ENCODE results near the gene OR5A1. TPM values are rescaled to one million over a fixed set of nuclear protein-coding genes. Genes with fewer than 3 reads are reported as not detected.
"Not testable (repeated sequence)": the region's sequence is repeated elsewhere in the genome, so short reads cannot be mapped to it uniquely, and the experiment has no call there.

OR5A1 gene
- not detected in 2 replicates for total RNA-seq

DNA sequence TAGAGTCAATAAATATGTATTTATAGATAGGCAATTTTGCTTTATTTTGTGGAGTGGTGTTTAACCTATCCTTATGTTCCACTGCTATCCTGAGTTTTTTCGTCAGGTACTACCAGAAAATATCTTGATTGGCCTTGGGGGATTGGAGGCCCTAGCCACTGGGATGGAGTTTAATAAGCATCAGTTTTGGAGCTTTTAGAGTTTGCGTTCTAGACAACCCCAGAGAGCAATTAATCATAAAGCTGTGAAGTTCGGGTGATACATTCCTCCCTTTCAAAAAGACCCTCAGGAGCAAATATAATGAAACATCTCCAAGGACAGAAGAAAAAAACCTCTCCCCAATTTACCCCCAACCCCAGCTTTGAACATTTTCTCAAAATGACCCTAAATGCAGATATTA, at the start of gene OR5A1:
TSS of gene OR5A1 (plus strand) at position 301 of the 400 bp plus-strand sequence. CDS start 6,700 bp downstream, outside the sequence.
- no peak for DNase-seq (ENCODE audit: low read depth in 2 of 2)

DNA sequence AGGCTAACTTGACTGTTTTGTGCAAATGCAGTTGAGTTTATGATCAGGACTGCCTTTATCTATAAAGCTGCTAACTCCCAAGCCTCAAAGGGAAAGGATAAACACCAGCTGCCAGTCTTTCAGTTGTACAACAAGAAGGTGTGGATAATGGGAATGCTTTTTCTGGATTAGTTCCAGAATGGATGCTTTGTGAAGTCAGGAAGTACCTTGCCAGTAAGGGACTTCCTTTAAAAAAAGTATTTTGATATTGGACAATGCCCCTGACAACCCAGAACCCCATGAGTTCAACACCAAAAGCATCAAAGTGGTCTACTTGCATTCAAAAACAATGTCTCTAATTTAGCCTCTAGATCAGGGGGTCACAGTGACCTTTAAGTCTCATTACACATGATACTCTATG, 42.1 kb upstream of the OR5A1 start:
- peak; percentile 73 to 87 for DNase-seq (ENCODE audit: low read depth in 2 of 2)

DNA sequence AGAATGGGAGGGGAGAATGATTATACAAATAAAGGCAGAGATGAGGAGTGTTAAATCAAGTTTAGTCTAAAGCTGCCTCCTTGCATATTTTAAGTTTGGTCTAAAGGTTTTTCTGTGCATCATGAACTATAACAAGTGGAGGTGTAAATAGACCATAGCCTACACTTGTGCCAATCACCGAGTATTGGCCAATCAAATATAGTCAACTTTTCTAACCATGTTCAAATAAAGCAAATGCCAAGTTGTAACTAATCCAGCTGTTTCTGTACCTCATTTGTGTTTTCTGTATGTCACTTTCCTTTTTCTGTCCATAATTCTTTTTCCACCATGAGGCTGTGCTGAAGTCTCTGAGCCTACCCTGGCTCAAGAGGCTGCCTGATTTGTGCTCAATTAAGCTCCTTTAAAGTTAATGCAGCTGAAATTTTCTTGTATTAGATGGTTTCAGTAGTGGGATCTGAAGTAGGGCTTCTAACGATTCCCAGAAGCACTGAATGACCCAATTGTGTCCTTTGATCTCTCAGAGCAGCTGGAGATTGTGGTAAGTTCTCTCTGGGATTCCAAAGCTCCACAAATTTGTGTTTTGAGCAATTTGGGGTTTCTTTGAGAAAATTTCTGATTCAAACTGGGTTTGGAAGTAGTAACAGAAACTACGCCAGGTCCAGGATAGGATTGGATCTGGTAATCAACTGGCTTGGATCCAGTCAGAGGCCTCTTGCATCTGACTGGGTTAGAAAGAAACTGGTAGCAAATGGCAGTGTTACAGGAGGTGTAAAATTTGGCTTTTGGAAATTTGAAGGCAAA, 35.6 kb upstream of the OR5A1 start:
- DNase-seq (ENCODE audit: low read depth in 2 of 2), result no peak

DNA sequence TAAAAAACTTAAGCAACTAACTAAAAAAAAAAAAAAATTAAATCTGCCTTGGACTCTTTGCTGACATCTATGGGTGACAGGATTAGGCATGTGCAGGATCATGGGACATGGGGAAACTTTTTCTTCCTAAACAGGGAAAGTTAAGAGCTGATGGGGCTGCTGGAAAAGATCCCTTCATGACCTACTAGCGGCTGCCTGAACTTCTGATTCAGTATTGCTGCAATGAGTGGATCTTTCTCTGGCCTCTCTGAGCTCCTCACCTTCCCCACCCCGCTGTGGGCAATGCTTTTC, 35.1 kb upstream of the OR5A1 start:
- no peak for DNase-seq (ENCODE audit: low read depth in 2 of 2)

DNA sequence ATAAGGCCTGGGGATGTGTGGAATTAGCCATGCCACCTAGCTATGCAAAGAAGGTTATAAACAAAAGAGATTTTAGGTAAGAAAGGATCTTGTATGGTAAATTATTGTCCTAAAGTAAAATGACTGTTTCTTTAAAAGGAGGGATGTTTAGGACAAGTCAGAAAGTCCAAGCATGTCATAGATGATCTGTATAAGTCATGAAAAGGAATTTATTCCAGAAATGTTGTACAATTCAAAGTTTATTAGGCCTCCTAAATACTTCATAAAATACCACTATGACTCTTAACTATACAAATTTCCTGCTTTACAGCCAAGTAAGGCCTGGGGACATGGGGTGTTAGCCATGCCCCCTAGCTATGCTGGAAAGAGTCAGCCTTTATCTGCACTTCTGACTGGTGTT, 32.7 kb upstream of the OR5A1 start:
- no peak for DNase-seq (ENCODE audit: low read depth in 2 of 2)

DNA sequence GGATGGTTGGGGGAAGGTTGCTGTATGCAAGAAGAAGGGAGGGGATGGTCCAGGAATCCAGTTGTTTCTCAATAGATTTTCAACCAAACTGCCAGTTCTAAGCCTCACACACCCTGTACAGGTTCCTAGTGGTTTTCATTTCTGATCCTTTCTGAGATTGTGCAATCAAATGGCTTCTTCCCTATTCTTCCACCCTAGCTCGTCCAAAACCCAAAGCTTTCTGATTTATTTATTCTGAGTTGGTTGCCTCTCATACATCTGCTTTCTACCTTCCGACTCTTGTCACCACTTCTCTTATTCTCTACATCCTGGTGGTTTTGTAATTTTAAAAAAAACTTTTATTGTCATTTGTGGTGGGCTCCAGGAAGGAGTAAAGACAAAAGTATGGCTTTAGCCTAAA, 22.6 kb upstream of the OR5A1 start:
- DNase-seq (ENCODE audit: low read depth in 2 of 2), result no peak

DNA sequence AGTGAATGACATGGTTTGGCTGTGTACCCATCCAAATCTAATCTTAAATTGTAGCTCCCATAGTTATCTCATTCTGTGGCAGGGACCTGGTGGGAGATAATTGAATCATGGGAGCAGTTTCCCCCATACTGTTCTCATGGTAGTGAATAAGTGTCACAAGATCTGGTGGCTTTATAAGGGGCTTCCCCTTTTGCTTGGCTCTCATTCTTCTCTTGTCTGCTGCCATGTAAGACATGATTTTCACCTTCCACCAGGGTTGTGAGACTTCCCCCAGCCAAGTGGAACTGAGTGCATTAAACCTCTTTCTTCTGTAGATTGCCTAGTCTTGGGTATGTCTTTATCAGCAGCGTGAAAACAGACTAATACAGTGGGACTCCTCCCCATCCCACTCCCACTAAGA, 21.2 kb upstream of the OR5A1 start:
- DNase-seq (ENCODE audit: low read depth in 2 of 2), result no peak

DNA sequence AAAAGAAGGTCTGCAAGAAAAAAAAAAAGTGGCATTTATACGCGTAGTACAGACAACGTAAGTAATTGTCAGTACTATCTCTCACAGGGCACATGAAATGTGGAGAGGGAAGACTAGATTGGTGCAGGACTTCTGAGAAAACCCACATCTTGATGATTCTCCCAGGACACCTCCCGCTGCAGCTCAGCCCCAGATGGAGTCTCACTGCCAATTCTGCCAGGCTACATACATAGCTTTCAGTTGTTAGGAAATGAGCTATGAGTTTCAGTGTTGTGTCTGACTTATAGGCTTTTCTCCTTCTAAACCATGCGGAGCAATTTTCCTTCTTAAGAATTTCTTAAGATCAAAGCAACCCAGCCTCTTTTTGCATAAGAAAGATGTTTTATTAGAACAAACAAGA, 19.7 kb upstream of the OR5A1 start:
- no peak for DNase-seq (ENCODE audit: low read depth in 2 of 2)

DNA sequence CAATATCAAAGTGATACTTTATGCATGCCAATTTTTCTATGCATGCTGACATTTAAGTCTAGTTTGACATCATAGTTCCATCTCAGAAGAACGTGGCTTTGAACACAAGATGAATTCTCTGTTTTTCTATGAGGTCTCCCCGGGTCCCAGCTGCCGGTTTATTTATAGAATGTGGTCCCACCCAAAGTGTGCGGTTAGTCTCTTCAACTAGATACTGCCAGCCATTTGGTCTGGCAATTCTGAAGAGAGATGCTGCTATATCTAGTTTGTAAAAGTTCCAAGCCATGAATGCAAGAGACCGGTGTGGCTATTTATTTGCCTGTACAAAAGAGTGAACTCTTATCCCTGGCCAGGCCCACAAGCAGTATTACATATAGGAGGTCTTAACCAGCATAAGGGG, 19.2 kb upstream of the OR5A1 start:
- DNase-seq (ENCODE audit: low read depth in 2 of 2), result no peak

DNA sequence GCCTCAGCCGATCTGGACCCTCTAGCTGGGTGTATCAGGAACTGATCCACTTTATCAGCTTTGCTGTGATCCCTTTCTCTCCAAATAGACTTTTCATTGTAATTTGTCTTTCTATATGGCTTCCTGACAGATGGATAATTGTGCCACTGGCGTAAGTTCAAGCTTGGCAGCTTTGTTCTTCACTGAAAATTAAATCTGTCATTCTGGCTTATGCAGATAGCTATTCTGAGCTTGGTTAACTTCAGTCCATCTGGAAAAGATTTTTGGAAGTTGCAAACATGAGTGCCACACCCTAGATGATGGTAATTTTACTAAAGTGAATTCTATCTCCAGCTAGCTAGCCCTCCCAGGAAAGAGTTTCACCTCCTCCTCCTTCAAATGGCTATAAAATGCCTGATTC, 18.1 kb upstream of the OR5A1 start:
- no peak for DNase-seq (ENCODE audit: low read depth in 2 of 2)

DNA sequence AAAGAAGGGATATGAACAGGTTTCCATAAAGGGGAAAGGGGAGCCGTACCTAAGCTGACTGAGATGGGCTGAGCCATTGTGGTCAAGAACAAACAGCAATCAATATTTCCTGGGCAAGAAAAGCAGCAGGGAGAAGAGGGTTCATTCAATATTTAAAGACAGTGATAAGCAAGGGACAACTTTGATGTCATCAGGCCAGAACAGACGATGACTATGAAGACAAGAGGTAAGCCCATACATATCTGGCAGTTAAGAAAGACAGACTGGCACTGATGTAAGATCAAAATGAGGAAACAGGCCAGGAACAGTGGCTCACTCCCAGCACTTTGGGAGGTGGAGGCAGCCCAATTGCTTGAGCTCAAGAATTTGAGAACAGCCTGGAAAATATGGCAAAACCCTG, 12.4 kb upstream of the OR5A1 start:
- no peak for DNase-seq (ENCODE audit: low read depth in 2 of 2)

DNA sequence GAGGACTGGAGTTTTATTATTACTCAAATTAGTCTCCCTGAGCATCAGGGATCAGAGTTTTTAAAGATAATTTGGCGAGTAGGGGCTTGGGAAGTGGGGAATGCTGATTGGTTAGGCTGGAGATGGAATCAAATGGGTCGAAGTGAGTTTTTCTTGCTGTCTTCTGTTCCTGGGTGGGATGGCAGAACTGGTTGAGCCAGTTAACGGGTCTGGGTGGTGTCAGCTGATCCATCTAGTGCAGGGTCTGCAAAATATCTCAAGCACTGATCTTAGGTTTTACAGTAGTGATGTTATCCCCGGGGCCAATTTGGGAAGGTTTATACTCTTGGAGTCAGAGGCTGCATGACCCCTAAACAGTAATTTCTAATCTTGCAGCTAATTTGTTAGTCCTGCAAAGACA, 11.1 kb upstream of the OR5A1 start:
- no peak for DNase-seq (ENCODE audit: low read depth in 2 of 2)

DNA sequence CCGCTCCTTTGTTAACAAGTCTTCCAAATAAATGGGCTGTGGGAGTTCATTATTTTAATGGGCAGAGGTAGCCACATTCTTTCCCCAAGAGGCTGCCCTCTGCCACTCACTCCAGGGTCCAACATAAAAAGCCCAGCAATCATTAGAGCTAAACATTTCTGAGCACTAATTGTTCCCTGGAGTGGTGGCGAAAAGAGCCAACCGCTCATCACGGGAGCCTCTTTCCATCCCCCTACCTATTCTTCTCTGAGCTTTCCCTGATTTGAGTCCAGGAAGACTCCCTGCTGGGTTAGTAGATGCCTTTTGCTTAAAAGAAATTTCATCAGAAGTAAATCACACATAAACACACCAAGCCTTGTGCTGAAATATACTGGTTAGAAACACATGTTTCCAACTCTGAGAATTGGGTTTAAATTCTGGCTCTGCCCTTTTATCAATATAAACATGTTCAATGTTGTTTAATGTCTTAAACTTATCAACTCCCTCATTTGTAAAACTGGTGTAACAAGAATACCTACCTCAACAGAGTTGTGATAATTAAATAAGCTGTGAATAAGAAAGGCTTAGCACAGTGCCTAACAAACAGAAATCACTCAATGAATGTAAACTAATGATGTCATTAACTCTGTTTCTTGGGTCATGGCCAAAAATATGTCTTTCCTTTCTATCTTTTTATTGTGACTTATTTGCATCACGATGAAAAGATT, 9.8 kb upstream of the OR5A1 start, which contains the start of gene OR5A2:
TSS of gene OR5A2 (minus strand) at position 53 of the 707 bp plus-strand sequence. CDS start 3,460 bp downstream, outside the sequence.
- peak in 1 of 2 donors; percentile 7 for DNase-seq (ENCODE audit: low read depth in 2 of 2)

DNA sequence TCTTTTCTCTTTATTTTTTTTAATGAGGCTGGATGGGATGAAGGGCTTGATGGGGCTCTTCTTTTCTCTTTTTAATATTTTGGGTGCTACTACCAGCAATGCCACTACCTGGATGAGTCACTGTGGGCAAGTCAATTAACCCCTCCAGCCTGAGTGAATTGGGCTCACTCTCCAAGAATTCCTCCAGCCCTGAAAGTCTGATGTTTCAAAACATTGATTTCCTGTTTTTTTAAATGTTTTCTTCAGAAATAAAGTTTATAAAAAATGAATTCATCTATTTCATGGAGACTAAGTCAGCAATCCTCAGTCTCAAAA, 9.2 kb upstream of the OR5A1 start:
- no peak for DNase-seq (ENCODE audit: low read depth in 2 of 2)

DNA sequence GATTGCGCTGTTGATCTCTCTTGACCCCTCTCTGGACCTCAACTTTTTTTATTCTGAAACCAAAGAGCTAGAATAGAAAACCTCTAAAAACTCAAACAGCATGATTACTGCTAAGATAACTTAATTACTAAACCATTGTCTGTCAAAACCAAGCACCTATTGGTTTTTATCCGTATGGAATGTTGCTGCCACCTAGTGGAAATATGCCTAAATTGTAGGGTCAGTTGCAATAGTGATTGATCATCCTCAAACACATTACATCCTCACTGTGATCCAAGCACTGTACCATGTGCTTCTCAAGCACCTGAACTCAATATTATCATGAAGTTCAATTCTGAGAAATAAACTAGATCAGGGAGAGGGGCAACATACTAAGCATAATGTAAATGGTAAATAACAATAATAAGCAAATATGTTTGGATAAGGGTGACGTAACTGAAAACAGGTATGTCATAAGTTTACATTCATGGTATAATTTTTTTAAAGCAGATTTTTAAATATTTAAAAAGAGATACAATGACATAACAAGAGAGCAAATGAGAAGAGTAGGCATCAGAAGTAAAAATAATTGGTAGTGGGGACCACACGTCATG, 6.2 kb upstream of the OR5A1 start:
- DNase-seq (ENCODE audit: low read depth in 2 of 2), result peak; percentile 70 to 79

DNA sequence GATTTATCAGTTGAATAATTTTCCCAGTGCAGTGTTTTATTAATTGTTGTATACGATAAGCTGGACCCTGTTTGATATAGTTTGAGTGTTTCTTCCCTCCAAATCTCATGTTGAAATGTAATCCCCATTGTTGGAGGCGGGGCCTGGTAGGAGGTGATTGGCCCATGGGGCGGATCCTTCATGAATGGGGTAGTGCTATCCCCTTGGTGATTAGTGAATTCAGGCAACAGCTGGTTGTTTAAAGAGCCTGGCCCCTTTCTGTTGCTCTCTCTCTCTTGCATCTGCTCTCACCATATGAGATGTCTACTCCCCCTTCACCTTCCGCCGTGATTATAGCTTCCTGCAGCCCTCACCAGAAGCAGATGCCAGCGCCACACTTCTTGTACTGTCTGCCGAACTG, 1.5 kb downstream of the OR5A1 start:
- no peak for DNase-seq (ENCODE audit: low read depth in 2 of 2)

DNA sequence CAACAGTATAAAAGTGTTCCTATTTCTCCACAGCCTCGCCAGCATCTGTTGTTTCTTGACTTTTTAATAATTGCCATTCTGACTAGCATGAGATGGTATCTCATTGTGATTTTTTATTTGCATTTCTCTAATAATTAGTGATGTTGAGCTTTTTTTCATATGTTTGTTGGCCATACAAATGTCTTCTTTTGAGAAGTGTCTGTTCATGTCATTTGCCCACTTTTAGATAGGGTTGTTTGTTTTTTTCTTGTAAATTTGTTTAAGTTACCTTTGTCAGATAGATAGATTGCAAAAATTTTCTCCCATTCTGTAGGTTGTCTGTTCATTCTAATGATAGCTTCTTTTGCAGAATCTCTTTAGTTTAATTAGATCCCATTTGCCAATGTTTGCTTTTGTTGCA, 9.4 kb downstream of the OR5A1 start:
- DNase-seq (ENCODE audit: low read depth in 2 of 2), result not testable (repeated sequence)

DNA sequence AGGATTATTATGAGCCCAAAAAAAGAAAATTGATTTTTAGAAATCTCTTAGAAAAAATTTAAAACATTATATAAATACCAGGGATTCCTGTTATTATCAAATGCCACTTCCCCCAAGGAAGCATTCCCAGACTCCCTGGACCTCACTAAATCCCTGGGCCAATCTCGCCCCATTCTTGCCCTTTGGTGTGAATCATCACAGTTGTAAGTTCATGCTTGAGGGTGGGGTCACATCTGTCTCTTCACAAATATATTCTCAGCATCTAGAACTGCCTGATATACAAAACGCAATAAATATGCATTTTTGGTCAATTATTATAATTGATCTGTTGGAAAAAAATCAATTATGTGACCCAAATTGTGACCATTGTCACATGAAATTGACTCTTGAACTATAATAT, 12.2 kb downstream of the OR5A1 start:
- no peak for DNase-seq (ENCODE audit: low read depth in 2 of 2)

DNA sequence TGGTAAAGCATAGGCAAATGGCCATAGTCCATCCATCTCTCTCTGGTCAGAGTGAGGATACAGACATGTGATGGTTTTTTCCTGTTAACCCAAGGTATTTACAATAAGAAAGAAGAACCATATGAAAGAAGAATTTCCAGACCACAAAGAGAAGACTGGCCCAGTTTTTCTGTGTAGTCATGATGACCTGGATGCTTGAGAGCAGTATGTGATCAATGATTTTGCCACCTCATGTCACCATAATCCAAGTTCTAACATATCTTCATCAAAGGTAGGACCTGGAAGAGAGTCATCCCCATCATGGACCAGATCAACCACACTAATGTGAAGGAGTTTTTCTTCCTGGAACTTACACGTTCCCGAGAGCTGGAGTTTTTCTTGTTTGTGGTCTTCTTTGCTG, 20.4 kb downstream of the OR5A1 start, which contains the start of gene OR4D6:
TSS of gene OR4D6 (plus strand) at position 301 of the 400 bp plus-strand sequence. CDS start at position 301, 0 bp downstream.
- DNase-seq (ENCODE audit: low read depth in 2 of 2), result no peak

DNA sequence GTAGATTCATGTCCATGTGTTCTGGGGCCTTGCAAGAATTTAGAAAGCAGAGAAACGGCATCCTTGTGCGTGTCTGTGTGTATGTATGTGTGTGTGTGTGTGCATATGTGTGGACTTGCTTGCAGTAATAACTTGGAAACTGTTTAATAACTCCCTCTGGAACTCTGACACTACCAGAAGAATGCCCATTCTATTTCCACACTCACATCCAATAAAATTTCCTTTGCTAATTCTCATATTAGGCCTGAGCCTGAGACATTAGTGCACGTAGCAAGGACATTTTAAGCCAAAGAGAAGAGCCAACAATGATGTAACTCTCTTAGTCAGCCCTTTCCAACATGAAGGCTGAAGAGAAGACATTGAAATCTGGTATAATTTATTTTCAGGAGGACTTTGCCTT, 23.6 kb downstream of the OR5A1 start:
- no peak for DNase-seq (ENCODE audit: low read depth in 2 of 2)

DNA sequence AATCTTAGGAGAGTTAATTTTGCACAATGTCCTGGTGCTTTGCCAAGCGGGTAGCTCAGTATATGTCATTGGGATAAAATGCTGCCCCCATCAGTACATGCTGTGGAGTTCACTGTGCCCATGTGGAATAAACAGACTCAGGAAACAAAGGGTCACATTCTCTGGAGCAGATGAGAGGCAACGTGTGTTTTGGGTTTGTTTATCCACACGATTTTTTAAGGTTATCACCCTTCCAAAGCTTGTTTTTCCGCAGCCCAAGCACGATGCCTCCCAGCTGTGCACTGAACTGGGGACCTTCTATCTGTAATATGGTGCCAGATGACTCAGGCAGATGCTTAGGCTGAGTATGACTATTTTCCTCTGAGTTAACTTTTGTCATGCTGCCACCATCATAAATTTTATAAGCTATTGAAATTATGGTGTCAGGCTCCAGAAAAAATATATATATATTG, 26.9 kb downstream of the OR5A1 start:
- peak; percentile 97 to 100 for DNase-seq (ENCODE audit: low read depth in 2 of 2)

DNA sequence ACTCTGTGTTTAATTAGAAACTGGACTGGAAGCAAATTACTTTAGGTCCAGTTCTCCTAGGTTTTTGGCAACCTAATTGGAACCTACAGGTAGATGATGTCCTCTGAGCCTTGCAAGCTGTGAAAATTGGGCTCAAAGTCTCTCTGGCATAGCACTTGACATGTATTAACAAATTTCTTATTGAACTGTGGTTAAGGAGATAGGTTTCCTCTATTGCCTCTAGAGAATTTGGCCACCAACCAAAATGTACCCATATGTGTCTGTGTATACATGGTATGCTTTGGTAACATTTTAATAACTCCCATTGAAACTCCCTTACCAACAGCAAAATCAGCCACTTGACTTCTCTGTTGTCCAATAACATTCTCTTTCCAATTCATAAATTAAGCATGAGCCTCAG, 36.7 kb downstream of the OR5A1 start, which contains the start of gene OR4D10:
TSS of gene OR4D10 (plus strand) at position 301 of the 400 bp plus-strand sequence. CDS start 4,115 bp downstream, outside the sequence.
- DNase-seq (ENCODE audit: low read depth in 2 of 2), result no peak

DNA sequence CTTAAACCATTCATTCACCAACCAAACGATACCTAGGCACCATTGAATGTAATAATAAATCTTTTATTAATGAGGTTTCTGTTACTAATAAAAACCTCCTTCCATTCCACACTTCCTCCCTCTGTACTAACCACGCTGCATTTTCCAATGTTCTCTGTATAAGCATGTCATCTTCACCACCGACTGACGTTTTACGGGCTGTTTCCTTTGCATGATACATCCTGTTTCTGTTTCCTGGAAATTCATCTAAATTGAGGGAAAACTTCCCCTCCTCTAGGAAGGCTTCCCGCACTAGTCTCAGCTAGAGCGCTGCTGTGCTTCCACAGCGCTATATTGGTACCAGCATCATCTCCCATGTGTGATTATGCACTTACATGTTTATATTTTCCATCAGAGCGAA, 38.9 kb downstream of the OR5A1 start:
- peak in 1 of 2 donors; percentile 56 for DNase-seq (ENCODE audit: low read depth in 2 of 2)

All from dermis microvascular lymphatic vessel endothelial cell (primary cell).